GM12878 (cell line): ENCODE results near the gene PGAP3. TPM values are rescaled to one million over a fixed set of nuclear protein-coding genes. Genes with fewer than 3 reads are reported as not detected.

Experiments
- ATAC-seq: fragments of 200-7000 bp; cut with Tn5 transposase; 3 replicates; pipeline ENCODE4 v1.9.1; 2020; ENCODE audit warnings: mild to moderate bottlenecking, moderate library complexity
- BruUV-seq: library from RNA; stranded (reverse); fragments of 400-500 nt; replicated peaks from 2 replicates; lab custom pipeline; 2021; lab: Mats Ljungman, UMichigan
- CTCF ChIA-PET: fragments of 300-600 bp; sonication (Branson Sonifier 250); formaldehyde crosslinking; extraction: SDS; loops from one replicate; lab custom pipeline; 2021; ENCODE audit warnings: inconsistent platforms; lab: Yijun Ruan, JAX
- POLR2A ChIA-PET: fragments of 350-600 bp; formaldehyde crosslinking; extraction: SDS; loops from one replicate; lab custom pipeline; 2021; ENCODE audit warnings: inconsistent platforms; lab: Charles Lee
- RAD21 ChIA-PET: fragments of 300-600 bp; sonication (Branson Sonifier 250); formaldehyde crosslinking; loops from one replicate; lab custom pipeline; 2023; ENCODE audit warnings: antibody characterized with exemption; ENCODE audit not compliant: unreplicated experiment; lab: Charles Lee
- SMC1A ChIA-PET: fragments of 300-600 bp; sonication (Branson Sonifier 250); formaldehyde crosslinking; loops from one replicate; lab custom pipeline; 2023; ENCODE audit not compliant: unreplicated experiment, uncharacterized antibody; lab: Charles Lee
- DNase-seq: peaks from one replicate; pipeline ENCODE4 v3.0.0-alpha.2; 2011; ENCODE audit warnings: low read depth, low spot score
- FAIRE-seq: peaks from 3 replicates; lab custom pipeline; 2011; peaks lifted over from hg19 to GRCh38; lab: Jason Lieb, UNC
- H2AFZ ChIP-seq: 2 replicates; pipeline ENCODE4 v1.6.0; 2011; ENCODE audit warnings: low read depth, low read length, control low read depth; ENCODE audit not compliant: control insufficient read depth
- H3K27ac ChIP-seq: 2 replicates; pipeline ENCODE4 v1.5.1; 2011; ENCODE audit warnings: control low read depth; ENCODE audit not compliant: control insufficient read depth, insufficient read depth
- H3K27me3 ChIP-seq, 2 experiments: replicated peaks in 1 of 2; 2 replicates each; pipeline versions ENCODE4 v1.6.0 to v1.6.1; 2011; ENCODE audit warnings: low read length in 1 of 2; ENCODE audit not compliant: control insufficient read depth in 2 of 2, insufficient read depth in 2 of 2
- H3K36me3 ChIP-seq, 2 experiments: 2 replicates each; pipeline ENCODE4 v1.5.1; 2011; ENCODE audit warnings: low read length in 1 of 2; ENCODE audit not compliant: control insufficient read depth in 2 of 2, insufficient read depth in 2 of 2
- H3K4me1 ChIP-seq: 2 replicates; pipeline ENCODE4 v1.6.1; 2011; ENCODE audit warnings: mild to moderate bottlenecking, low read length, moderate library complexity, mixed read lengths; ENCODE audit not compliant: control insufficient read depth, insufficient read depth
- H3K4me2 ChIP-seq: 2 replicates; pipeline ENCODE4 v1.6.0; 2011; ENCODE audit warnings: control low read depth; ENCODE audit not compliant: control insufficient read depth, insufficient read depth
- H3K4me3 ChIP-seq: fragments of 200-600 bp; sonication (generic); 2 replicates; pipeline ENCODE4 v1.5.1; 2016
- H3K79me2 ChIP-seq: 2 replicates; pipeline ENCODE4 v1.6.0; 2011; ENCODE audit warnings: low read length; ENCODE audit not compliant: control insufficient read depth, insufficient read depth
- H3K9ac ChIP-seq: 2 replicates; pipeline ENCODE4 v1.8.0; 2011; ENCODE audit warnings: low read length, control low read depth, mixed read lengths; ENCODE audit not compliant: control insufficient read depth, insufficient read depth
- H3K9me3 ChIP-seq: replicated peaks from 3 replicates; pipeline ENCODE4 v1.5.1; 2011; ENCODE audit warnings: mild to moderate bottlenecking, low read length; ENCODE audit not compliant: control insufficient read depth, insufficient read depth
- H4K20me1 ChIP-seq: 2 replicates; pipeline ENCODE4 v1.6.0; 2011; ENCODE audit not compliant: control insufficient read depth, insufficient read depth
- IKZF1 ChIP-seq: fragments of 450-650 bp; conservative IDR thresholded peaks from 2 replicates; pipeline ENCODE4 v1.6.1; 2017; ENCODE audit warnings: antibody characterized with exemption, mild to moderate bottlenecking
- SIX5 ChIP-seq: IDR thresholded peaks from 2 replicates; pipeline ENCODE4 v1.6.1; 2011; ENCODE audit warnings: mild to moderate bottlenecking, low read depth, low read length, moderate library complexity; ENCODE audit not compliant: severe bottlenecking
- whole genome bisulfite sequencing: methylation state at CpG from one replicate; pipeline ENCODE4 v1.1.6; 2016; ENCODE audit warnings: low lambda C conversion rate; ENCODE audit not compliant: insufficient replicate concordance, insufficient coverage; ENCODE audit errors: missing lambda C conversion rate; 5-methylcytosine and 5-hydroxymethylcytosine counted together
- in situ Hi-C: fragments of 300-500 bp; cut with MboI; formaldehyde crosslinking; loops from 9 replicates; pipeline ENCODE4 v1.14.3; 2018; ENCODE audit warnings: mixed read lengths
- intact Hi-C: fragments of 100-400 bp; cut with micrococcal nuclease; formaldehyde crosslinking; loops from one replicate; pipeline ENCODE4 v1.14.2; 2022; ENCODE audit not compliant: unreplicated experiment
- polyA plus RNA-seq, 11 experiments: library from polyadenylated mRNA; depleted of rRNA in 4 of 11; unstranded in 6 of 11; stranded (reverse) in 5 of 11; fragments of >200 nt; fragmentation: Nextera tagmentation in 4 of 11; fragmentation: Illumina TruSeq in 1 of 11; extraction: Ambion mirVana in 4 of 11; extraction: Trizol in 1 of 11; gene quantifications; 1 replicate in 1 of 11; 2 replicates in 10 of 11; pipeline versions ENCODE4 v1.2.1 to v1.2.3, GENCODE V29; 2011 to 2016; ENCODE audit warnings: inconsistent platforms in 2 of 11, missing spikeins in 2 of 11, low read depth in 1 of 11
- total RNA-seq, 4 experiments: library from RNA; depleted of rRNA in 3 of 4; stranded (reverse); fragments of >200 nt in 3 of 4; fragmentation: Illumina TruSeq in 1 of 4; extraction: Trizol in 1 of 4; gene quantifications; 2 replicates each; pipeline versions ENCODE4 v1.2.1 to v1.2.3, GENCODE V29; 2013 to 2021
- TF ChIP-seq, protein P1 (sequence below), 3 experiments: IDR thresholded peaks in 2 of 3; conservative IDR thresholded peaks in 1 of 3; 2 replicates each; pipeline ENCODE4 v1.5.1; 2011; ENCODE audit warnings: low read depth in 3 of 3, low read length in 3 of 3, mild to moderate bottlenecking in 3 of 3, control low read depth in 2 of 3, moderate library complexity in 2 of 3, inconsistent platforms in 1 of 3, mixed read lengths in 1 of 3; ENCODE audit not compliant: control insufficient read depth in 2 of 3, insufficient read depth in 1 of 3; ENCODE audit errors: extremely low read depth in 1 of 3

The PGAP3 gene
- total and polyA plus RNA-seq, 10 of the 15 experiments (the other 5 are each of a cell fraction or from before 2014, with no cell fraction given), result 0.21 to 10.0 (median 5.3) TPM

- CTCF ChIA-PET, result interaction anchor here (0.6 to 15.5 kb wide), 22 partner anchors 10 to 659 kb away, joined by 3 to 225 read pairs (median 4); partner anchors contain the start of genes IKZF3, MIEN1, PGAP3 and TCAP
- 47% methylated on average over 2 of the region's 2 CpGs for WGBS
- POLR2A ChIA-PET, result interaction anchor here (1.3 kb wide), 1 partner anchor 42 kb away, joined by 3 read pairs; no protein-coding TSS in a partner anchor
- SMC1A ChIA-PET, result interaction anchor here (0.6 to 2.9 kb wide), 5 partner anchors 11 to 41 kb away, joined by 3 to 10 read pairs (median 3); partner anchors contain the start of gene PNMT
- no peak overlapping the region for H3K4me2 ChIP-seq
- H3K4me1 ChIP-seq, result peaks cover 17% of the 10 kb centered on the region
- H3K36me3 ChIP-seq, result no peaks in the 10 kb centered on the region
- no peaks in the 10 kb centered on the region for H3K27me3 ChIP-seq
- no TSS peak for BruUV-seq
- RAD21 ChIA-PET, result interaction anchor here (0.8 to 3.4 kb wide), 2 partner anchors 12 to 120 kb away, joined by 3 to 20 read pairs; no protein-coding TSS in a partner anchor
- ATAC-seq, result no peak
- H3K9ac ChIP-seq, result no peak overlapping the region
- H3K4me3 ChIP-seq, result no peak overlapping the region
- TF ChIP-seq SIX5 (no peak), IKZF1 (0 out of 2 replicates have a peak, but pooled peaks have one; percentile 27)
- TF ChIP-seq, protein P1, sequence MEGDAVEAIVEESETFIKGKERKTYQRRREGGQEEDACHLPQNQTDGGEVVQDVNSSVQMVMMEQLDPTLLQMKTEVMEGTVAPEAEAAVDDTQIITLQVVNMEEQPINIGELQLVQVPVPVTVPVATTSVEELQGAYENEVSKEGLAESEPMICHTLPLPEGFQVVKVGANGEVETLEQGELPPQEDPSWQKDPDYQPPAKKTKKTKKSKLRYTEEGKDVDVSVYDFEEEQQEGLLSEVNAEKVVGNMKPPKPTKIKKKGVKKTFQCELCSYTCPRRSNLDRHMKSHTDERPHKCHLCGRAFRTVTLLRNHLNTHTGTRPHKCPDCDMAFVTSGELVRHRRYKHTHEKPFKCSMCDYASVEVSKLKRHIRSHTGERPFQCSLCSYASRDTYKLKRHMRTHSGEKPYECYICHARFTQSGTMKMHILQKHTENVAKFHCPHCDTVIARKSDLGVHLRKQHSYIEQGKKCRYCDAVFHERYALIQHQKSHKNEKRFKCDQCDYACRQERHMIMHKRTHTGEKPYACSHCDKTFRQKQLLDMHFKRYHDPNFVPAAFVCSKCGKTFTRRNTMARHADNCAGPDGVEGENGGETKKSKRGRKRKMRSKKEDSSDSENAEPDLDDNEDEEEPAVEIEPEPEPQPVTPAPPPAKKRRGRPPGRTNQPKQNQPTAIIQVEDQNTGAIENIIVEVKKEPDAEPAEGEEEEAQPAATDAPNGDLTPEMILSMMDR (IDR thresholded peaks at IDR 0.05 in 2 of 3, conservative IDR thresholded peaks at IDR 0.05 in 1 of 3; ENCODE audit: control insufficient read depth in 2 of 3, extremely low read depth in 1 of 3, insufficient read depth in 1 of 3, low read depth in 3 of 3, low read length in 3 of 3), result peak; percentile 50 to 76 (median 62)
- H4K20me1 ChIP-seq, result peaks cover 3% of the 10 kb centered on the region; the same call in 1 of the 2 replicates
- H3K27ac ChIP-seq, result no peak overlapping the region
- H3K9me3 ChIP-seq, result no peaks in the 10 kb centered on the region
- peak; percentile 86 for FAIRE-seq
- peaks cover 23% of the 10 kb centered on the region for H3K79me2 ChIP-seq
- DNase-seq, result no peak
- intact Hi-C loops, result no loop called here
- no peak overlapping the region; the same call in 1 of the 2 replicates for H2AFZ ChIP-seq
- in situ Hi-C loops, result no loop called here
These were observed 53.4 kb downstream of the PGAP3 start for GRCh38 chr17:39634384-39634871.
